Keratinocyte (primary cell): ENCODE data around the gene GLOD5. TPM values are rescaled to one million over a fixed set of nuclear protein-coding genes. Genes with fewer than 3 reads are reported as not detected.

Experiments used
- DNase-seq: peaks from one replicate; pipeline ENCODE4 v3.0.0-alpha.2; 2011; ENCODE audit warnings: low read depth, missing footprints, low spot score
- FAIRE-seq: peaks from 2 replicates; lab custom pipeline; 2011; peaks lifted over from hg19 to GRCh38; lab: Jason Lieb, UNC
- H2AFZ ChIP-seq: 2 replicates; pipeline ENCODE4 v1.6.0; 2012; ENCODE audit warnings: low read length, control low read depth, inconsistent platforms; ENCODE audit not compliant: control insufficient read depth
- H3K27ac ChIP-seq: 2 replicates; pipeline ENCODE4 v1.5.1; 2011; ENCODE audit warnings: low read length; ENCODE audit not compliant: control insufficient read depth, insufficient read depth
- H3K27me3 ChIP-seq: 3 replicates; pipeline ENCODE4 v1.6.0; 2011; ENCODE audit warnings: low read length; ENCODE audit not compliant: control insufficient read depth, insufficient read depth; ENCODE audit errors: extremely low read depth
- H3K36me3 ChIP-seq, 2 experiments: 2 replicates in 1 of 2; 3 replicates in 1 of 2; pipeline ENCODE4 v1.5.1; 2011; ENCODE audit warnings: low read length in 2 of 2, mild to moderate bottlenecking in 1 of 2; ENCODE audit not compliant: control insufficient read depth in 2 of 2, insufficient read depth in 2 of 2; ENCODE audit errors: extremely low read depth in 1 of 2
- H3K4me1 ChIP-seq: 3 replicates; pipeline ENCODE4 v1.5.1; 2011; ENCODE audit warnings: low read length; ENCODE audit not compliant: control insufficient read depth, insufficient read depth; ENCODE audit errors: extremely low read depth
- H3K4me2 ChIP-seq: 3 replicates; pipeline ENCODE4 v1.6.0; 2011; ENCODE audit warnings: low read depth, low read length; ENCODE audit not compliant: control insufficient read depth, insufficient read depth; ENCODE audit errors: extremely low read depth
- H3K4me3 ChIP-seq, 3 experiments: fragments of 200-600 bp in 1 of 3; sonication (generic) in 1 of 3; 2 replicates in 2 of 3; 3 replicates in 1 of 3; pipeline ENCODE4 v1.5.1; 2011 to 2016; ENCODE audit warnings: low read length in 3 of 3, mild to moderate bottlenecking in 3 of 3, control low read depth in 2 of 3, inconsistent platforms in 1 of 3, low read depth in 1 of 3, mixed read lengths in 1 of 3, mixed run types in 1 of 3, moderate library complexity in 1 of 3; ENCODE audit not compliant: control insufficient read depth in 2 of 3, insufficient read depth in 2 of 3; ENCODE audit errors: extremely low read depth in 1 of 3
- H3K79me2 ChIP-seq: 2 replicates; pipeline ENCODE4 v1.6.0; 2012; ENCODE audit warnings: low read length; ENCODE audit not compliant: control insufficient read depth, insufficient read depth
- H3K9ac ChIP-seq: 3 replicates; pipeline ENCODE4 v1.6.0; 2011; ENCODE audit warnings: low read length; ENCODE audit not compliant: control insufficient read depth, insufficient read depth; ENCODE audit errors: extremely low read depth
- H3K9me1 ChIP-seq: 3 replicates; pipeline ENCODE4 v1.6.0; 2011; ENCODE audit warnings: low read length; ENCODE audit not compliant: control insufficient read depth, insufficient read depth; ENCODE audit errors: extremely low read depth
- H3K9me3 ChIP-seq: 2 replicates; pipeline ENCODE4 v1.5.1; 2012; ENCODE audit warnings: low read depth, low read length; ENCODE audit not compliant: control insufficient read depth
- H4K20me1 ChIP-seq: 3 replicates; pipeline ENCODE4 v1.6.0; 2011; ENCODE audit warnings: low read length; ENCODE audit not compliant: control insufficient read depth, insufficient read depth; ENCODE audit errors: extremely low read depth
- CTCF ChIP-seq, 3 experiments: IDR thresholded peaks in 1 of 3; conservative IDR thresholded peaks in 1 of 3; optimal IDR thresholded peaks in 1 of 3; 2 replicates in 2 of 3; 3 replicates in 1 of 3; pipeline versions ENCODE3 to v1.5.1; 2011; ENCODE audit warnings: low read length in 3 of 3, mild to moderate bottlenecking in 3 of 3, moderate library complexity in 2 of 3, control low read depth in 1 of 3, inconsistent platforms in 1 of 3; ENCODE audit not compliant: insufficient read depth in 2 of 3; ENCODE audit errors: extremely low read depth in 1 of 3
- EZH2 ChIP-seq: IDR thresholded peaks from one replicate; pipeline ENCODE4 v1.6.1; 2012; ENCODE audit warnings: inconsistent platforms, mild to moderate bottlenecking, low read length, moderate library complexity
- dilution Hi-C: fragments of 300-500 bp; cut with MboI; formaldehyde crosslinking; loops from one replicate; pipeline ENCODE4 v1.7.0; 2020; ENCODE audit warnings: low sequenced_read_pairs; ENCODE audit not compliant: extremely low pct_ligation_motif_present
- polyA plus RNA-seq, 5 experiments: library from polyadenylated mRNA; depleted of rRNA in 3 of 5; stranded (reverse) in 3 of 5; stranded (forward) in 1 of 5; unstranded in 1 of 5; fragments of >200 nt; gene quantifications; 1 replicate in 1 of 5; 2 replicates in 3 of 5; 3 replicates in 1 of 5; pipeline versions ENCODE4 v1.2.1 to v1.2.3, GENCODE V29; 2011 to 2012; ENCODE audit warnings: missing spikeins in 2 of 5, low read depth in 1 of 5, low replicate concordance in 1 of 5

Gene GLOD5
- polyA plus RNA-seq, 1 donor (not counting 4 experiments of a cell fraction or from before 2014, with no cell fraction given) = not detected

- Histone ChIP-seq H3K9me3 (no peaks in the 10 kb centered on the region), H3K4me3 (no peak overlapping the region), H3K9me1 (no peaks in the 10 kb centered on the region), H3K4me1 (no peaks in the 10 kb centered on the region), H3K9ac (no peak overlapping the region), H3K36me3 (no peaks in the 10 kb centered on the region), H3K27ac (no peak overlapping the region), H2AFZ (no peak overlapping the region), H3K27me3 (no peaks in the 10 kb centered on the region), H3K4me2 (no peak overlapping the region), H4K20me1 (no peaks in the 10 kb centered on the region), H3K79me2 (no peaks in the 10 kb centered on the region)
- DNase-seq = no peak
- no peak for FAIRE-seq
- dilution Hi-C loops = no loop called here
- TF ChIP-seq EZH2 (no peak), CTCF (optimal IDR thresholded peaks at IDR 0.05 in 1 of 3, IDR thresholded peaks at IDR 0.05 in 1 of 3, conservative IDR thresholded peaks at IDR 0.05 in 1 of 3; ENCODE audit: extremely low read depth in 1 of 3, insufficient read depth in 2 of 3, low read length in 3 of 3) (no peak)
Measured at GRCh38 chrX:48741834-48742233, 19.7 kb upstream of the GLOD5 start.

- Histone ChIP-seq H3K9me1 (no peaks in the 10 kb centered on the region), H3K27ac (no peak overlapping the region), H3K9me3 (no peaks in the 10 kb centered on the region), H2AFZ (no peak overlapping the region), H3K4me2 (no peak overlapping the region), H3K4me3 (no peak overlapping the region), H3K27me3 (no peaks in the 10 kb centered on the region), H3K4me1 (no peaks in the 10 kb centered on the region), H4K20me1 (no peaks in the 10 kb centered on the region), H3K79me2 (no peaks in the 10 kb centered on the region), H3K9ac (no peak overlapping the region), H3K36me3 (no peaks in the 10 kb centered on the region)
- FAIRE-seq (no peak), DNase-seq (no peak)
- no peak for TF ChIP-seq CTCF (optimal IDR thresholded peaks at IDR 0.05 in 1 of 3, IDR thresholded peaks at IDR 0.05 in 1 of 3, conservative IDR thresholded peaks at IDR 0.05 in 1 of 3; ENCODE audit: extremely low read depth in 1 of 3, insufficient read depth in 2 of 3, low read length in 3 of 3)
- no peak for TF ChIP-seq EZH2
- dilution Hi-C loops = no loop called here
Measured at GRCh38 chrX:48745222-48745621, 16.3 kb upstream of the GLOD5 start.
